Keratinocyte (primary cell): ENCODE data around the gene TMEM150A. TPM values are rescaled to one million over a fixed set of nuclear protein-coding genes. Genes with fewer than 3 reads are reported as not detected.

Experiments
- DNase-seq: peaks from one replicate; pipeline ENCODE4 v3.0.0-alpha.2; 2011; ENCODE audit warnings: low read depth, missing footprints, low spot score
- FAIRE-seq: peaks from 2 replicates; lab custom pipeline; 2011; peaks lifted over from hg19 to GRCh38; lab: Jason Lieb, UNC
- H2AFZ ChIP-seq: 2 replicates; pipeline ENCODE4 v1.6.0; 2012; ENCODE audit warnings: low read length, control low read depth, inconsistent platforms; ENCODE audit not compliant: control insufficient read depth
- H3K27ac ChIP-seq: 2 replicates; pipeline ENCODE4 v1.5.1; 2011; ENCODE audit warnings: low read length; ENCODE audit not compliant: control insufficient read depth, insufficient read depth
- H3K27me3 ChIP-seq: 3 replicates; pipeline ENCODE4 v1.6.0; 2011; ENCODE audit warnings: low read length; ENCODE audit not compliant: control insufficient read depth, insufficient read depth; ENCODE audit errors: extremely low read depth
- H3K36me3 ChIP-seq, 2 experiments: 2 replicates in 1 of 2; 3 replicates in 1 of 2; pipeline ENCODE4 v1.5.1; 2011; ENCODE audit warnings: low read length in 2 of 2, mild to moderate bottlenecking in 1 of 2; ENCODE audit not compliant: control insufficient read depth in 2 of 2, insufficient read depth in 2 of 2; ENCODE audit errors: extremely low read depth in 1 of 2
- H3K4me1 ChIP-seq: 3 replicates; pipeline ENCODE4 v1.5.1; 2011; ENCODE audit warnings: low read length; ENCODE audit not compliant: control insufficient read depth, insufficient read depth; ENCODE audit errors: extremely low read depth
- H3K4me2 ChIP-seq: 3 replicates; pipeline ENCODE4 v1.6.0; 2011; ENCODE audit warnings: low read depth, low read length; ENCODE audit not compliant: control insufficient read depth, insufficient read depth; ENCODE audit errors: extremely low read depth
- H3K4me3 ChIP-seq, 3 experiments: fragments of 200-600 bp in 1 of 3; sonication (generic) in 1 of 3; 2 replicates in 2 of 3; 3 replicates in 1 of 3; pipeline ENCODE4 v1.5.1; 2011 to 2016; ENCODE audit warnings: low read length in 3 of 3, mild to moderate bottlenecking in 3 of 3, control low read depth in 2 of 3, inconsistent platforms in 1 of 3, low read depth in 1 of 3, mixed read lengths in 1 of 3, mixed run types in 1 of 3, moderate library complexity in 1 of 3; ENCODE audit not compliant: control insufficient read depth in 2 of 3, insufficient read depth in 2 of 3; ENCODE audit errors: extremely low read depth in 1 of 3
- H3K79me2 ChIP-seq: 2 replicates; pipeline ENCODE4 v1.6.0; 2012; ENCODE audit warnings: low read length; ENCODE audit not compliant: control insufficient read depth, insufficient read depth
- H3K9ac ChIP-seq: 3 replicates; pipeline ENCODE4 v1.6.0; 2011; ENCODE audit warnings: low read length; ENCODE audit not compliant: control insufficient read depth, insufficient read depth; ENCODE audit errors: extremely low read depth
- H3K9me1 ChIP-seq: 3 replicates; pipeline ENCODE4 v1.6.0; 2011; ENCODE audit warnings: low read length; ENCODE audit not compliant: control insufficient read depth, insufficient read depth; ENCODE audit errors: extremely low read depth
- H3K9me3 ChIP-seq: 2 replicates; pipeline ENCODE4 v1.5.1; 2012; ENCODE audit warnings: low read depth, low read length; ENCODE audit not compliant: control insufficient read depth
- H4K20me1 ChIP-seq: 3 replicates; pipeline ENCODE4 v1.6.0; 2011; ENCODE audit warnings: low read length; ENCODE audit not compliant: control insufficient read depth, insufficient read depth; ENCODE audit errors: extremely low read depth
- EZH2 ChIP-seq: IDR thresholded peaks from one replicate; pipeline ENCODE4 v1.6.1; 2012; ENCODE audit warnings: inconsistent platforms, mild to moderate bottlenecking, low read length, moderate library complexity
- dilution Hi-C: fragments of 300-500 bp; cut with MboI; formaldehyde crosslinking; loops from one replicate; pipeline ENCODE4 v1.7.0; 2020; ENCODE audit warnings: low sequenced_read_pairs; ENCODE audit not compliant: extremely low pct_ligation_motif_present
- polyA plus RNA-seq, 5 experiments: library from polyadenylated mRNA; depleted of rRNA in 3 of 5; stranded (reverse) in 3 of 5; stranded (forward) in 1 of 5; unstranded in 1 of 5; fragments of >200 nt; gene quantifications; 1 replicate in 1 of 5; 2 replicates in 3 of 5; 3 replicates in 1 of 5; pipeline versions ENCODE4 v1.2.1 to v1.2.3, GENCODE V29; 2011 to 2012; ENCODE audit warnings: missing spikeins in 2 of 5, low read depth in 1 of 5, low replicate concordance in 1 of 5
- TF ChIP-seq, protein P1 (sequence below), 3 experiments: IDR thresholded peaks in 1 of 3; conservative IDR thresholded peaks in 1 of 3; optimal IDR thresholded peaks in 1 of 3; 2 replicates in 2 of 3; 3 replicates in 1 of 3; pipeline versions ENCODE3 to v1.5.1; 2011; ENCODE audit warnings: low read length in 3 of 3, mild to moderate bottlenecking in 3 of 3, moderate library complexity in 2 of 3, control low read depth in 1 of 3, inconsistent platforms in 1 of 3; ENCODE audit not compliant: insufficient read depth in 2 of 3; ENCODE audit errors: extremely low read depth in 1 of 3

TMEM150A gene
- polyA plus RNA-seq, 1 donor (not counting 4 experiments of a cell fraction or from before 2014, with no cell fraction given), result 7.7 TPM

DNA sequence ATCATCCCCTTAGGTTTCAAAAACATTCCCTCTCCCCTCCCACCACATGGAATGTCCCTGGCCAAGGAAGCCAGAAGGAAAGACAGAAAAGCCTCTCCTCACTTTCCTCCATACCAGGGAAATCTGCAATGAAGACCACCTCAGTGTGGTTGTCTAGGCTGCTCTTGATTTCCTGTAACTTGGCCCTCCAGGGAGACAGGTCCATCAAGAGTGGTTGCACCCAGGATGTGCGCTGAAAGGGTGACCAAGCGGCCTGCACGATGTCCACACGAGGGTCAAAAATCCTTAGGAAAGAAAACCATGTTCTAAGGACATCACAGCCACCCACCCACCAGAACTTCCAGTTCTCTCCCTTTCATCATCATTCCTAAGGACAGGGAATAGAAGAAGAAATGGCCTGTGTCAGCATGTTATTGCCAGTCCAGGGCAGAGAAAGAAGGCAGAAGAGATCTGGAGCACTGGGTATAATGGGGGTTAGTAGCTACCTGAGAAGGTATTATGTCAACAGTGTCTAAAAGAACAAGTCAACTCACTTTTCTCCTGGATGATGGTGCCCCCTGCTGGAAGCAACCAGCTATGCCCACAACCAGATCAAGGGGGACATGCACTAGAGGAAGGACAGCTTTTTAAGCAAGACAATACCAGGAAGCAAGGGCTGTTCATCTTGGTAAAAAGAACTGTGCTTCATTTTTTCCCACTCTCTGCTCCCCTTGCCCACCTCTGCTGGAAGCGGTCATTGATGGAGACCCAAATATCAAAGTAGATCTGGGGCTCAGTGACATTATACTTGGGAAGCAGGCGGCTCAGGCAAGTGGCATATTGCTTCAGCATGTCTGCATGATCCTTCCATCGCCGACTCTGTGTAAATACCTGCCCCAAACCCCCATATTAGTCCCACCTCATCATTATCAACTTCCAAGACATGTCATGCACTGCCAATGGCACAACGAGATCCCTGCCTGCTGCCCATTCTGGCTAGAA is 50.5 kb downstream of the TMEM150A start:
- no peaks in the 10 kb centered on the region for H3K79me2 ChIP-seq
- dilution Hi-C loops, result no loop called here
- no peak overlapping the region for H2AFZ ChIP-seq
- no peak overlapping the region for H3K9ac ChIP-seq
- TF ChIP-seq, protein P1, sequence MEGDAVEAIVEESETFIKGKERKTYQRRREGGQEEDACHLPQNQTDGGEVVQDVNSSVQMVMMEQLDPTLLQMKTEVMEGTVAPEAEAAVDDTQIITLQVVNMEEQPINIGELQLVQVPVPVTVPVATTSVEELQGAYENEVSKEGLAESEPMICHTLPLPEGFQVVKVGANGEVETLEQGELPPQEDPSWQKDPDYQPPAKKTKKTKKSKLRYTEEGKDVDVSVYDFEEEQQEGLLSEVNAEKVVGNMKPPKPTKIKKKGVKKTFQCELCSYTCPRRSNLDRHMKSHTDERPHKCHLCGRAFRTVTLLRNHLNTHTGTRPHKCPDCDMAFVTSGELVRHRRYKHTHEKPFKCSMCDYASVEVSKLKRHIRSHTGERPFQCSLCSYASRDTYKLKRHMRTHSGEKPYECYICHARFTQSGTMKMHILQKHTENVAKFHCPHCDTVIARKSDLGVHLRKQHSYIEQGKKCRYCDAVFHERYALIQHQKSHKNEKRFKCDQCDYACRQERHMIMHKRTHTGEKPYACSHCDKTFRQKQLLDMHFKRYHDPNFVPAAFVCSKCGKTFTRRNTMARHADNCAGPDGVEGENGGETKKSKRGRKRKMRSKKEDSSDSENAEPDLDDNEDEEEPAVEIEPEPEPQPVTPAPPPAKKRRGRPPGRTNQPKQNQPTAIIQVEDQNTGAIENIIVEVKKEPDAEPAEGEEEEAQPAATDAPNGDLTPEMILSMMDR (optimal IDR thresholded peaks at IDR 0.05 in 1 of 3, IDR thresholded peaks at IDR 0.05 in 1 of 3, conservative IDR thresholded peaks at IDR 0.05 in 1 of 3; ENCODE audit: extremely low read depth in 1 of 3, insufficient read depth in 2 of 3, low read length in 3 of 3), result peak; percentile 81 to 96 (median 93)
- no peak for TF ChIP-seq EZH2
- H4K20me1 ChIP-seq, result peaks cover under 1% of the 10 kb centered on the region
- no peak for DNase-seq
- H3K9me1 ChIP-seq, result no peaks in the 10 kb centered on the region
- H3K27ac ChIP-seq, result no peak overlapping the region
- peaks cover under 1% of the 10 kb centered on the region for H3K4me1 ChIP-seq
- peaks cover 28 to 39% of the 10 kb centered on the region in 2 experiments for H3K36me3 ChIP-seq
- H3K27me3 ChIP-seq, result no peaks in the 10 kb centered on the region
- peak; percentile 68 for FAIRE-seq
- no peak overlapping the region for H3K4me2 ChIP-seq
- H3K4me3 ChIP-seq, result no peak overlapping the region
- H3K9me3 ChIP-seq, result no peaks in the 10 kb centered on the region

GRCh38 chr2:85550486-85550885 is 52.0 kb downstream of the TMEM150A start:
- FAIRE-seq, result no peak
- no peaks in the 10 kb centered on the region for H3K9me1 ChIP-seq
- TF ChIP-seq EZH2, result no peak
- TF ChIP-seq, protein P1 (optimal IDR thresholded peaks at IDR 0.05 in 1 of 3, IDR thresholded peaks at IDR 0.05 in 1 of 3, conservative IDR thresholded peaks at IDR 0.05 in 1 of 3; ENCODE audit: extremely low read depth in 1 of 3, insufficient read depth in 2 of 3, low read length in 3 of 3), result no peak
- no peak overlapping the region for H3K4me2 ChIP-seq
- no peaks in the 10 kb centered on the region for H3K79me2 ChIP-seq
- H3K27ac ChIP-seq, result no peak overlapping the region
- no peaks in the 10 kb centered on the region for H3K27me3 ChIP-seq
- no peaks in the 10 kb centered on the region for H3K9me3 ChIP-seq
- H3K4me1 ChIP-seq, result peaks cover 14% of the 10 kb centered on the region
- no peak overlapping the region for H3K4me3 ChIP-seq
- no peak overlapping the region for H3K9ac ChIP-seq
- no peak overlapping the region for H2AFZ ChIP-seq
- dilution Hi-C loops, result no loop called here
- H3K36me3 ChIP-seq, result peaks cover 25 to 33% of the 10 kb centered on the region in 2 experiments
- no peak for DNase-seq
- H4K20me1 ChIP-seq, result peaks cover 8% of the 10 kb centered on the region
